ENCODE measurements around the gene TMA7B. TPM values are rescaled to one million over a fixed set of nuclear protein-coding genes. Genes with fewer than 3 reads are reported as not detected.

Gene TMA7B
- total RNA-seq, 1 donor from 2014 or later: not detected

- DNase-seq (ENCODE audit: low read depth in 2 of 2): peak in 1 of 2 donors; percentile 38
These were observed 27.1 kb upstream of the TMA7B start for GRCh38 chr22:39932918-39933649.

GRCh38 chr22:39933741-39934140 lies 26.5 kb upstream of the TMA7B start:
- no peak for DNase-seq (ENCODE audit: low read depth in 2 of 2)

DNA sequence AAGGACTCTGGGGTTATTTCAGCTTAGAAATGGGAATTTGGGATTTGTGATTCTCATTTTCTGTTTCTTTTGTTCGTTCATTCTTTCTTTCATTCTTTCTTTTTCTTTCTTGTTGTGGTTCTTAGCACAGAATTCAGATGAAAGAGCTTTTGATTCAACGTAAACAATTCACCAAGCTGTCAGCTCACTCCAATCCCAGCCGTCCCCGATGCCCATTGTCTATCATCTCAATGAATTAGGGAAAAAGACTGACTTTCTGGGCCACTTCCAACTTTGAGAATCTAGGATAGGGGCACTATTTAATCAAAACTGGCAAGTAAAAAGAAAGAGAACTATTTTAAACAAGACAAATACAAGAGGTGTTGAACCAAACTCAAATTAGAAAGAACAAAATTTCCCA lies 25.1 kb upstream of the TMA7B start:
- DNase-seq (ENCODE audit: low read depth in 2 of 2): no peak

- no peak for DNase-seq (ENCODE audit: low read depth in 2 of 2)
These were observed 24.6 kb upstream of the TMA7B start for GRCh38 chr22:39935612-39936011.

GRCh38 chr22:39936523-39937145 lies 23.6 kb upstream of the TMA7B start:
- DNase-seq (ENCODE audit: low read depth in 2 of 2): no peak

DNA sequence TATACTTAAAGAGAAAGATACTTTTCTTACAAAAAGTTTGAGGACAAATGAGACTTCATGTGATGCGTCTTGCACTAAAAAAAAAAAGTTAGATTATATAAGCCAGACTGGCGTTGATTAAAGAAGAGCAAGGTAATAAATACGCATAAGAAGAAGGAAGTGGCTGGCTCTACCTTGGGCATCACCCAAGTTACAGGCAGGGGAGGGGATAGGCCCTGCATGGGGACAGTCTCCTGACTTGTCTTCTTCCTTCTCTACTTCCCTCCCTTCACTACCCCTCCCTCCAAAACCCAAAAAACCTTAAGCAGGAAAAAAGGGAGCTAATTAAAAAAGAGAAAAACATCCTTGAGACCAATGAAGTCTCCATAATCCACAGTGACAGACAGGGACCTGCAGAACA lies 22.3 kb upstream of the TMA7B start:
- no peak for DNase-seq (ENCODE audit: low read depth in 2 of 2)

GRCh38 chr22:39938509-39939111 lies 21.6 kb upstream of the TMA7B start:
- DNase-seq (ENCODE audit: low read depth in 2 of 2): no peak

DNA sequence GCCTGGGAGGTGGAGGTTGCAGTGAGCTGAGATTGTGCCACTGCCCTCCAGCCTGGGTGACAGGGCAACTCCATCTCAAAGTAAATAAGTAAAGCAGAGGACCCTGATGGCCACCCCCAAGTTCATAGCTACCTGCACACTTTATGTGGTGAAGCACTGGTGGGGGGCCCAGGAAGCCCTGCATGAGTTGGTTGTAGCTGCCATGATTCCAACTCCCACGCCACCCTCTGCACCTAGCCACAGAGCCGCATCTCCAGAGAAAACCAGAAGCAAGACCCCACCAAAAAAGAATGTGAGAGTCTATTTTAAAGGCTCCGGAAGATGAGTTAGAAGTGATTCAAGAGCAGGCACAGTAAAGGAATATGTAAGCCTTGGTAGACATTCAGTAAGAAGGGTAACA lies 20.4 kb upstream of the TMA7B start:
- DNase-seq (ENCODE audit: low read depth in 2 of 2): no peak

DNA sequence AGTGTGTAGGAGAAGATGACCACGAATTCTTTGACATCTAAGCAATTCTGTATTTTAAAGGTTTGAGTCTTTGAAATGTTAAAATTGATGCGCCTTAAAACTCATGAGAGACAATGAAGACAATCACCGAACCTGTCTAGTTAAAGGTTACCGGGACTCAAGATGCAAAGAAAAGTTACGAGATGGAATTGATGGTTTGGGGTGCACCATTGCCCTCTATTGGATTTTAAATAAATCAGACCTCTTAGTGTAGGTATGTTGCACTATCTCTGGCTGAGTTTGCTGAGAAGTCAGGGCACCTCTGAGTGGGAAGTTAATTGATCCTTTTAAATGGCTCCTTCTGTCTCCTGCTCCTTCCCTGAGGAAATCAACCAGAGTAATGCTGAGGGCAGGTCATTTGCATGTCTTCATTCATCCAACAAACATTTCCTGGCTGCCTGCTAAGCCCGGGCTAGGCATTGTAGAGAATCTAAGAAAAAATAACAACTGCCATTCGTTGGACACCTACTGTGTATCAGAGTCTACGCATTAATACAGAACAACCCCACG lies 19.4 kb upstream of the TMA7B start:
- DNase-seq (ENCODE audit: low read depth in 2 of 2): no peak

- no peak for DNase-seq (ENCODE audit: low read depth in 2 of 2)
These were observed 18.6 kb upstream of the TMA7B start for GRCh38 chr22:39941601-39942000.

GRCh38 chr22:39942439-39943230 lies 17.6 kb upstream of the TMA7B start:
- no peak for DNase-seq (ENCODE audit: low read depth in 2 of 2)

- no peak for DNase-seq (ENCODE audit: low read depth in 2 of 2)
These were observed 16.9 kb upstream of the TMA7B start for GRCh38 chr22:39943337-39943736.

- DNase-seq (ENCODE audit: low read depth in 2 of 2): no peak
These were observed 16.0 kb upstream of the TMA7B start for GRCh38 chr22:39943953-39944872.

- no peak for DNase-seq (ENCODE audit: low read depth in 2 of 2)
These were observed 14.1 kb upstream of the TMA7B start for GRCh38 chr22:39946126-39946502.

GRCh38 chr22:39946503-39947219 lies 13.5 kb upstream of the TMA7B start:
- peak in 1 of 2 donors; percentile 40 for DNase-seq (ENCODE audit: low read depth in 2 of 2)

DNA sequence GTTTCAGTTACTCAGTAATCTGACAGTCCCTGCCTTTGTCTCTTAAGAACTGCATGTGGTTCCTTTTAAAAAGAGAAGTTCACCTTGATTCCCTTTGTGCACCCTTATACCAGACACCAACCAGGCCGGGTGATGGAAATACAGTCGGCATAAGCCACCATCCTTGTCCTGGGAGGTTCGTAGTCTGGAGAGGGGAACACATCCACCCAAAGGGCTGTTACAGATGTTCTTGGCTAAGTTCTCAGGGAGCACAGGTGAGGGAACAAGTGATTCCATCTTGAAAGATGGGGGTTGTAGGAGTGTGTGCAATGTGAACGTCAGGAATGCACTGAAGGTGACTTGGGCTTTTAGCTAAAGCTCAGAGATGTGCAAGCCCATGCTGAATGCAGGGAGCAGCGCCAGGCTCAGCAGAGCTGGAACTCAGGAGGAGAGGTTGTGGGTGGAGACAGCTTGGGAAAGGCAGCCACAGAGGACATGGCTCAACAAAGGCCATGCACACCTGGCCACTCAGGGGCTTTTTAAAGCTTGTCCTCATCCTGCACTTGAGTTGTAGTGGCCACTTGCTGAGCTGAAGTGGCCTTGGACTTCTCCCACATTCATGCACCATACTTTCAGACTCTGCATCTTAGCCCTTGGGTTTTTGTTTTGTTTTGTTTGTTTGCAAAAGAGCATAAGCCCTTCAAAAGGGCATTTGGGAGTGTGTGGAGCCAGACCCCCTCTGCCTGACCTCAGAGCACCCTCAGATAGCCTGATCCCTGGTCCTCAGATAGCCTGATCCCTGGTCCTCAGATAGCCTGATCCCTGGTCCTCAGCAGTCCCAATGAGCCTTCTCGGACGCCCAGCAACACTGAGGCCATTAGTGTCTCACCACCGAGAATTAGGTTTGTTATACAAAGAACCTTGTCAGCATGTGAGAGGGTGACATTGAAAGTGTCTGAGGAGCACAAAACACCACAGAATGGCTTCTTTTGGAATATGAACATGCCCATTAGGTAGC lies 12.7 kb upstream of the TMA7B start:
- no peak for DNase-seq (ENCODE audit: low read depth in 2 of 2)

DNA sequence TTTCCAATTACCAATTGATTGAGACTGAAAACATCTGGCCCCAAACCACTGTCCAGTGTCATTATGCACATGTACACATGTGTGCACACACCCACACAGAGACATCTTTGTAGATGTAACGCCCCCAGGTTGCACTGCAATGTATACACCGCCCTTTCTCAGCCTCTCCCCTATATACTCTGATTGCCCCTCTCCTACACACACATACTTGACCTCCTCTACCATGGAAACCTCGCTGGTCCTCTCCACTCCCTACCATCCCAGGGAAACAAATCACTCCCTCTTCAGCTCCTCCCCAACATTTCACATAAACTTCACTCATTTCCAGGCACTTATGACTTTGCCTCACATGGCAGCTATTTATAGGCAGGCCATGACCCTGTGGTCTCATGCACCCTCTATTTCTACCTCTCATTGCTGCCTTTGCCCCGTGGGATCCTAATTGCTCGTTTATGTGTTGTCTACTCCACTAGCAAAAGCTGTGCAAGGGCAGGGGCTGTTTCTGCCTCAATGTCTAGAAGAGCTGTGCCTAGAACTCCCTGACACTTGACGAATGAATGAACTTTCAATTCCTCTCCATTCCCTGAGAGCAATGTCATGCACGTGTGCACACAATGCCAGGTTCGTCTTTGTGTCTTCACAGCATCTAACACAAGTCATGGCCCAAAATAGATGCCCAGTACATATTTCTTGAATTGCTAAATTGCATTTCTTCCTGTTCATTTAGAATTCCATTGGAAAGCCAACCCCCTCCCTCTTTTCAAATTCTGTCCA lies 10.0 kb upstream of the TMA7B start:
- DNase-seq (ENCODE audit: low read depth in 2 of 2): no peak
